ENCODE results near the gene TECPR2. TPM values are rescaled to one million over a fixed set of nuclear protein-coding genes. Genes with fewer than 3 reads are reported as not detected.

TECPR2 gene
- total RNA-seq, 1 experiment from 2014 or later = 29.7 TPM

DNA sequence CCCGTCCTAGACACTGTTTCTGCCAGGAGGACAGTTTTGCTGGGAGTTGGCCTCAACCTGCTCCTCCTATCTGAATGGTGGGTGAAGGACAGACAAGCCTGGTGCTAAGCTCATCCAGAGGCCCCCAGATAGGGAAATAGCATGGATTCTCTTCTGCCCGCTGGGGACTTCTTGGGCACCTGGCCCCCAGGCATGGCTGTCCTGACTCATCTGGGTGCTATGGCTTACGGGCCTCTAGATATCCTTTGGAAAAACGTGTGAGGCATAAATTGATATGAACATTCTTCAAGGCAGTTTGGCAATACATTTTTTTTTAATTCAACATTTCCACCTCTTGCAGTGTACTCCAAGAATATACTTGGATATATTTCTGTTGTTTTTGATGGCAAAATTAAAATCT lies 8.6 kb downstream of the TECPR2 start:
- H3K9me3 ChIP-seq (ENCODE audit: insufficient read depth, low read depth) = no peaks in the 10 kb centered on the region
- intact Hi-C loops (cut with micrococcal nuclease; ENCODE audit: unreplicated experiment) = no loop called here
- H3K36me3 ChIP-seq (ENCODE audit: low read depth) = peaks cover under 1% of the 10 kb centered on the region; the same call in 1 of the 2 replicates
- H3F3A ChIP-seq (ENCODE audit: insufficient read depth, low read depth) = no peaks in the 10 kb centered on the region; the same call in 1 of the 2 replicates
- H4K20me1 ChIP-seq (ENCODE audit: insufficient read depth) = no peaks in the 10 kb centered on the region; the same call in none of the 2 replicates
- no TSS peak for BruUV-seq (replicated peaks)
- H3K9me2 ChIP-seq (ENCODE audit: insufficient read depth) = no peaks in the 10 kb centered on the region
- no peak for DNase-seq
- no peak for TF ChIP-seq EZH2 (IDR thresholded peaks at IDR 0.05; ENCODE audit: low read depth)
- TF ChIP-seq, protein P1, sequence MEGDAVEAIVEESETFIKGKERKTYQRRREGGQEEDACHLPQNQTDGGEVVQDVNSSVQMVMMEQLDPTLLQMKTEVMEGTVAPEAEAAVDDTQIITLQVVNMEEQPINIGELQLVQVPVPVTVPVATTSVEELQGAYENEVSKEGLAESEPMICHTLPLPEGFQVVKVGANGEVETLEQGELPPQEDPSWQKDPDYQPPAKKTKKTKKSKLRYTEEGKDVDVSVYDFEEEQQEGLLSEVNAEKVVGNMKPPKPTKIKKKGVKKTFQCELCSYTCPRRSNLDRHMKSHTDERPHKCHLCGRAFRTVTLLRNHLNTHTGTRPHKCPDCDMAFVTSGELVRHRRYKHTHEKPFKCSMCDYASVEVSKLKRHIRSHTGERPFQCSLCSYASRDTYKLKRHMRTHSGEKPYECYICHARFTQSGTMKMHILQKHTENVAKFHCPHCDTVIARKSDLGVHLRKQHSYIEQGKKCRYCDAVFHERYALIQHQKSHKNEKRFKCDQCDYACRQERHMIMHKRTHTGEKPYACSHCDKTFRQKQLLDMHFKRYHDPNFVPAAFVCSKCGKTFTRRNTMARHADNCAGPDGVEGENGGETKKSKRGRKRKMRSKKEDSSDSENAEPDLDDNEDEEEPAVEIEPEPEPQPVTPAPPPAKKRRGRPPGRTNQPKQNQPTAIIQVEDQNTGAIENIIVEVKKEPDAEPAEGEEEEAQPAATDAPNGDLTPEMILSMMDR (conservative IDR thresholded peaks at IDR 0.05) = no peak
- POLR2A ChIA-PET (ENCODE audit: unreplicated experiment) = no interaction called here
- no peak overlapping the region for H3K4me2 ChIP-seq
- no peaks in the 10 kb centered on the region for H3K27me3 ChIP-seq (ENCODE audit: insufficient read depth, low read depth)
- H3K79me2 ChIP-seq (ENCODE audit: low read depth) = peaks cover 27% of the 10 kb centered on the region
- no peaks in the 10 kb centered on the region for H3K4me1 ChIP-seq (replicated peaks; ENCODE audit: insufficient read depth)
- H2AFZ ChIP-seq = no peak overlapping the region
- no peak overlapping the region for H3K4me3 ChIP-seq
- CTCF ChIA-PET = no interaction called here
- H3K27ac ChIP-seq = no peak overlapping the region

DNA sequence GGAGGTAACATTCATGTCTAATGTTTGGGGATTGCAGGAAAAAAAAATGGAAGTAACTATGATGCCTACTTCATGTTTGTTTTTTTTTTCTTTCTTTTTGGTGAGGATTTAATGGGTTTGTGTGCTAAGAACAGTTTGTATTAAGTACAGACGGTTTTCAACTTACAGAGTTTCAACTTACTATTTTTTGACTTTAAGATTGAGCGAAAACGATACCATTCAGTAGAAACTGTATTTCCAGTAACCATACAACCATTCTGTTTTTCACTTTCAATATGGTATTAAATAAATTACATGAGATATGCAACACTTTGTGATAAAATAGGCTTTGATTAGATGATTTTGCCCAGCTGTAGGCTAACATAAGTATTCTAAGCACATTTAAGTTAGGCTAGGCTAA lies 10.4 kb downstream of the TECPR2 start:
- no peak overlapping the region for H3K4me2 ChIP-seq
- intact Hi-C loops (cut with micrococcal nuclease; ENCODE audit: unreplicated experiment) = no loop called here
- H3K79me2 ChIP-seq (ENCODE audit: low read depth) = peaks cover 13% of the 10 kb centered on the region
- no TSS peak for BruUV-seq (replicated peaks)
- H3K9me2 ChIP-seq (ENCODE audit: insufficient read depth) = no peaks in the 10 kb centered on the region
- no peaks in the 10 kb centered on the region; the same call in 1 of the 2 replicates for H3F3A ChIP-seq (ENCODE audit: insufficient read depth, low read depth)
- H3K36me3 ChIP-seq (ENCODE audit: low read depth) = peaks cover 17% of the 10 kb centered on the region
- POLR2A ChIA-PET (ENCODE audit: unreplicated experiment) = no interaction called here
- H3K4me1 ChIP-seq (replicated peaks; ENCODE audit: insufficient read depth) = no peaks in the 10 kb centered on the region
- H2AFZ ChIP-seq = no peak overlapping the region
- peaks cover 3% of the 10 kb centered on the region for H4K20me1 ChIP-seq (ENCODE audit: insufficient read depth)
- H3K27me3 ChIP-seq (ENCODE audit: insufficient read depth, low read depth) = no peaks in the 10 kb centered on the region
- CTCF ChIA-PET = no interaction called here
- DNase-seq = no peak
- no peak overlapping the region for H3K27ac ChIP-seq
- no peaks in the 10 kb centered on the region for H3K9me3 ChIP-seq (ENCODE audit: insufficient read depth, low read depth)
- H3K4me3 ChIP-seq = no peak overlapping the region
- no peak for TF ChIP-seq EZH2 (IDR thresholded peaks at IDR 0.05; ENCODE audit: low read depth)
- TF ChIP-seq, protein P1 (conservative IDR thresholded peaks at IDR 0.05) = no peak

DNA sequence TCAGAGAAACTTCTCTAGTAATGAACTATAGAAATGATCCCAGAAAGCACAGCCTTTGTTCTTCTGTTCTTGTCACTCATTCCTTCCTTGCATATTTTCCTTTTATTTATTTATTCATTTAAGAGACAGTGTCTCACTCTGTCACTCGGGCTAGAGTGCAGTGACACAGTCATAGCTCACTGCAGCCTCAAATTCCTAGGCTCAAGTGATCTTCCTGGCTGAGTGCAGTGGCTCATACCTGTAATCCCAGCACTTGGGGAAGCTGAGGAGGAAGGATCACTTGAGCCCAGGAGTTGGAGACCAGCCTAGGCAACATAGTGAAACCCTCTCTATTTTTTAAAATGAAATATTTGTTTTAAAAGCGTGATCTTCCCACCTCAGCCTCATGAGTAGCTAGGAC lies 11.5 kb downstream of the TECPR2 start:
- Histone ChIP-seq H3K27ac (no peak overlapping the region), H3K4me3 (no peak overlapping the region), H3K79me2 (ENCODE audit: low read depth) (peaks cover 4% of the 10 kb centered on the region; the same call in 1 of the 2 replicates), H4K20me1 (ENCODE audit: insufficient read depth) (peaks cover 3% of the 10 kb centered on the region), H3K36me3 (ENCODE audit: low read depth) (peaks cover 24% of the 10 kb centered on the region), H3F3A (ENCODE audit: insufficient read depth, low read depth) (no peaks in the 10 kb centered on the region; the same call in 1 of the 2 replicates), H3K4me2 (no peak overlapping the region), H3K4me1 (replicated peaks; ENCODE audit: insufficient read depth) (no peaks in the 10 kb centered on the region), H2AFZ (no peak overlapping the region), H3K9me3 (ENCODE audit: insufficient read depth, low read depth) (no peaks in the 10 kb centered on the region), H3K9me2 (ENCODE audit: insufficient read depth) (no peaks in the 10 kb centered on the region), H3K27me3 (ENCODE audit: insufficient read depth, low read depth) (no peaks in the 10 kb centered on the region)
- BruUV-seq (replicated peaks) = no TSS peak
- intact Hi-C loops (cut with micrococcal nuclease; ENCODE audit: unreplicated experiment) = no loop called here
- no peak for TF ChIP-seq EZH2 (IDR thresholded peaks at IDR 0.05; ENCODE audit: low read depth)
- TF ChIP-seq, protein P1 (conservative IDR thresholded peaks at IDR 0.05) = no peak
- DNase-seq = no peak
- ChIA-PET CTCF (no interaction called here), POLR2A (ENCODE audit: unreplicated experiment) (no interaction called here)

Measured in PC-9 (cell line).